NT2/D1 (cell line): ENCODE measurements around the gene CAPRIN1.

Experiments used
- SUZ12 ChIP-seq: IDR thresholded peaks from 2 replicates; pipeline ENCODE4 v1.6.1; 2011; ENCODE audit not compliant: insufficient read length, insufficient read depth; ENCODE audit errors: extremely low read depth
- YY1 ChIP-seq: IDR thresholded peaks from 2 replicates; pipeline ENCODE4 v1.6.1; 2011; ENCODE audit not compliant: insufficient read length, insufficient read depth
- ZNF274 ChIP-seq: IDR thresholded peaks from 2 replicates; pipeline ENCODE4 v1.6.1; 2011; ENCODE audit warnings: mild to moderate bottlenecking, low read depth, low read length

- no peak for TF ChIP-seq SUZ12
- TF ChIP-seq ZNF274 = no peak
- no peak for TF ChIP-seq YY1
Measured at GRCh38 chr11:34030382-34030781, 21.1 kb upstream of the CAPRIN1 start.
